Measurements from ENCODE around the gene CDK16. TPM values are rescaled to one million over a fixed set of nuclear protein-coding genes. Genes with fewer than 3 reads are reported as not detected.

Gene CDK16
- total and polyA plus RNA-seq, 2 donors (not counting 3 experiments of a cell fraction or from before 2014, with no cell fraction given), result 99.9 to 149 TPM

GRCh38 chrX:47186096-47186740, 32.3 kb upstream of the CDK16 start:
- no peak overlapping the region for H3K9ac ChIP-seq (replicated peaks; ENCODE audit: extremely low read depth, insufficient read depth, low read length)
- TSS peak; percentile 59 for BruUV-seq (replicated peaks)
- H3K9me3 ChIP-seq (replicated peaks; ENCODE audit: control insufficient read depth, insufficient read depth, low read length), result no peaks in the 10 kb centered on the region
- peaks cover 2% of the 10 kb centered on the region for H3K4me1 ChIP-seq (ENCODE audit: control insufficient read depth, extremely low read depth, insufficient read depth, low read length)
- dilution Hi-C loops (cut with MboI; ENCODE audit: extremely low pct_ligation_motif_present, low sequenced_read_pairs) (no loop called here), intact Hi-C loops (cut with micrococcal nuclease) (no loop called here)
- POLR2A ChIA-PET, result no interaction called here
- FAIRE-seq (no peak), DNase-seq (ENCODE audit: low read depth, low spot score) (no peak)
- peaks cover 0 to 27% of the 10 kb centered on the region in 2 experiments for H3K36me3 ChIP-seq (ENCODE audit: control insufficient read depth in 2 of 2, extremely low read depth in 1 of 2, insufficient read depth in 2 of 2, low read length in 2 of 2)
- peaks cover 2% of the 10 kb centered on the region for H3K79me2 ChIP-seq (ENCODE audit: control insufficient read depth, insufficient read depth, low read length)
- H3K4me3 ChIP-seq (replicated peaks in 1 of 3; ENCODE audit: insufficient read depth in 1 of 3, low read depth in 1 of 3, low read length in 3 of 3), result no peak overlapping the region
- H3K4me2 ChIP-seq (ENCODE audit: insufficient read depth, low read length), result no peak overlapping the region
- TF ChIP-seq GATA2 (IDR thresholded peaks at IDR 0.05; ENCODE audit: insufficient read depth, insufficient read length, low read depth, low read length), result no peak
- TF ChIP-seq, protein P1, sequence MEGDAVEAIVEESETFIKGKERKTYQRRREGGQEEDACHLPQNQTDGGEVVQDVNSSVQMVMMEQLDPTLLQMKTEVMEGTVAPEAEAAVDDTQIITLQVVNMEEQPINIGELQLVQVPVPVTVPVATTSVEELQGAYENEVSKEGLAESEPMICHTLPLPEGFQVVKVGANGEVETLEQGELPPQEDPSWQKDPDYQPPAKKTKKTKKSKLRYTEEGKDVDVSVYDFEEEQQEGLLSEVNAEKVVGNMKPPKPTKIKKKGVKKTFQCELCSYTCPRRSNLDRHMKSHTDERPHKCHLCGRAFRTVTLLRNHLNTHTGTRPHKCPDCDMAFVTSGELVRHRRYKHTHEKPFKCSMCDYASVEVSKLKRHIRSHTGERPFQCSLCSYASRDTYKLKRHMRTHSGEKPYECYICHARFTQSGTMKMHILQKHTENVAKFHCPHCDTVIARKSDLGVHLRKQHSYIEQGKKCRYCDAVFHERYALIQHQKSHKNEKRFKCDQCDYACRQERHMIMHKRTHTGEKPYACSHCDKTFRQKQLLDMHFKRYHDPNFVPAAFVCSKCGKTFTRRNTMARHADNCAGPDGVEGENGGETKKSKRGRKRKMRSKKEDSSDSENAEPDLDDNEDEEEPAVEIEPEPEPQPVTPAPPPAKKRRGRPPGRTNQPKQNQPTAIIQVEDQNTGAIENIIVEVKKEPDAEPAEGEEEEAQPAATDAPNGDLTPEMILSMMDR (IDR thresholded peaks at IDR 0.05; ENCODE audit: extremely low read depth in 1 of 2, insufficient read depth in 1 of 2, low read depth in 1 of 2, low read length in 2 of 2), result no peak
- TF ChIP-seq FOS (IDR thresholded peaks at IDR 0.05; ENCODE audit: borderline replicate concordance, insufficient read depth, low read length), result no peak
- no peak for TF ChIP-seq MAX (IDR thresholded peaks at IDR 0.05; ENCODE audit: insufficient read depth, insufficient read length)
- no peak for TF ChIP-seq POLR2AphosphoS5 (IDR thresholded peaks at IDR 0.05; ENCODE audit: insufficient read depth, low read depth, low read length)
- TF ChIP-seq POLR2A (IDR thresholded peaks at IDR 0.05; ENCODE audit: low read depth, low read length), result no peak
- no peak for TF ChIP-seq JUN (IDR thresholded peaks at IDR 0.05; ENCODE audit: borderline replicate concordance, insufficient read depth, insufficient read length, low read depth)
- TF ChIP-seq EZH2 (IDR thresholded peaks at IDR 0.05; ENCODE audit: borderline replicate concordance, low read depth, low read length, severe bottlenecking), result no peak
- TF ChIP-seq MYC (IDR thresholded peaks at IDR 0.05; ENCODE audit: low read depth, low read length), result no peak
- H3K27ac ChIP-seq (ENCODE audit: insufficient read depth, low read depth, low read length), result no peak overlapping the region
- H4K20me1 ChIP-seq (replicated peaks; ENCODE audit: control insufficient read depth, extremely low read depth, insufficient read depth, low read length), result no peaks in the 10 kb centered on the region
- no peaks in the 10 kb centered on the region for H3K9me1 ChIP-seq (replicated peaks; ENCODE audit: control insufficient read depth, extremely low read depth, insufficient read depth, low read length)
- no peaks in the 10 kb centered on the region for H3K27me3 ChIP-seq (ENCODE audit: control insufficient read depth in 2 of 2, insufficient read depth in 2 of 2, low read length in 2 of 2)
- H2AFZ ChIP-seq (ENCODE audit: low read depth, low read length), result no peak overlapping the region
- CTCF ChIA-PET, result no interaction called here

Measured in endothelial cell of umbilical vein (primary cell).